Measurements from ENCODE around the gene UROD. TPM values are rescaled to one million over a fixed set of nuclear protein-coding genes. Genes with fewer than 3 reads are reported as not detected.

Gene UROD
- total and polyA plus RNA-seq, 8 donors = 13.4 to 132 (median 68.9) TPM

DNA sequence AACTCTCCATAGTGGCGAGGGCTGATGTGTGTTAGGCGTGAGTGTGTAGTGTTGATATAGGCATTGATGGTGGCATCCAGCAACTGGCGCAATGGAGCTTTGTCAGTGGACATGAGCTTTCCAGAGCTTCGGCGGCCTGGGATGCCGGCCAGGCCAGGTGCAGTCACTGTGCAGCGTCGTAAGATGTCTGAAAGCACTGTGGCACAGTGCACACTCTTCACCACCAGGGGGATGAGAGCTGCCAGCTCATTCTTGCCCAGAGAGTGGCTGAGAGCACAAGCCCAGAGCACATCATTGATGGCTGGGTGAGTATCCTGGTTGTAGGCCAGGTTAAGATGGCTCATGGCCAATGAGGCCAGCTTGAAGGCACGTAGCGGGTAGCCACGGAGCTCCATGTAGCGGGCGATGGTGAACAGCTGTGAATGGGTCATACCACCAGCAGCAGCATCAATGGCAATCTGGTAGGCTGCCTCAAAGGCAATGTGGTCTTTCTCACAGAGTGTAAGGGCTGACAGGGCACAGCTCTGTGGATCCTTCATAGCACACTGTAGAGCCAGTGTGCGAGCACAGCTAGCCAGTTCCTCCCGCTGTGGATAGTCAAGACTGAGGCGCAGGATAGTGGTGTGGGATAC, 6.7 kb downstream of the UROD start:
- no peak overlapping the region for H3K4me3 ChIP-seq
- H3K9me3 ChIP-seq = no peaks in the 10 kb centered on the region
- intact Hi-C loops (cut with DNase I; ENCODE audit: low total_unique reads) = loop anchor here (5.0 to 10.0 kb wide), 2 partner anchors 284 to 476 kb away; partner anchors contain the start of gene TESK2
- H3K4me1 ChIP-seq = peaks cover 0 to 15% (median 13%) of the 10 kb centered on the region in 4 donors
- H3K27me3 ChIP-seq = no peaks in the 10 kb centered on the region
- TF ChIP-seq POLR2AphosphoS5 (IDR thresholded peaks at IDR 0.05) = peak in 1 of 3 donors; percentile 60
- no peak for TF ChIP-seq POLR2A (IDR thresholded peaks at IDR 0.05)
- TF ChIP-seq CTCF (IDR thresholded peaks at IDR 0.05) = peak in 5 of 7 experiments; percentile 76 to 95 (median 79)
- H3K27ac ChIP-seq = no peak overlapping the region
- DNase-seq = peak; percentile 82
- peaks cover 4 to 20% (median 16%) of the 10 kb centered on the region in 4 donors for H3K36me3 ChIP-seq
- WGBS, 5 donors = 45 to 58% (median 52%) methylated on average over 15 to 16 of the region's 16 CpGs

- Histone ChIP-seq H3K27me3 (no peaks in the 10 kb centered on the region), H3K27ac (no peak overlapping the region), H3K9me3 (no peaks in the 10 kb centered on the region), H3K4me3 (no peak overlapping the region), H3K4me1 (no peaks in the 10 kb centered on the region), H3K36me3 (no peaks in the 10 kb centered on the region)
- WGBS, 5 donors = 92 to 99% (median 93%) methylated on average over 1 of the region's 1 CpG
- intact Hi-C loops (cut with DNase I; ENCODE audit: low total_unique reads) = no loop called here
- DNase-seq = no peak
- TF ChIP-seq POLR2A (IDR thresholded peaks at IDR 0.05) (no peak), POLR2AphosphoS5 (IDR thresholded peaks at IDR 0.05) (no peak), CTCF (IDR thresholded peaks at IDR 0.05) (no peak), EP300 (IDR thresholded peaks at IDR 0.05) (no peak)
Measured at GRCh38 chr1:45023663-45024062, 11.6 kb downstream of the UROD start.

DNA sequence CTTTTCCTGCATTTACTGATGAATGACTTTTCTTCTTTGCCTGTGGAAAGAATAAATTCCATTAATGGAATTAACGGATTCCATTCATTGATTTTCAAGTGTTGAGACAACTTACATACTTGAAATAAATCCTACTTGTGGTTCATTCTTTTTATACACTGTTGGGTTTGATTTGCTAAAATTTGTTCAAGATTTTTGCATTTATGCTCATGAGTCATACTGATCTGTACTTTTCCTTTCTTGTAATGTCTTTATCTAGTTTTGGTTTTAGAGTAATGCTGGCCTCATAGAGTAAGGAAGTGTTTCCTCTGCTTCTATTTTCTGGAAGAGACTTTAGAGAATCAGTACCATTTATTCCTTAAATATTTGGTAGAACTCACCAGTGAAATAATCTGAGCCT, 14.4 kb downstream of the UROD start:
- H3K9me3 ChIP-seq = no peaks in the 10 kb centered on the region
- TF ChIP-seq POLR2AphosphoS5 (IDR thresholded peaks at IDR 0.05) (no peak), POLR2A (IDR thresholded peaks at IDR 0.05) (no peak), EP300 (IDR thresholded peaks at IDR 0.05) (no peak), CTCF (IDR thresholded peaks at IDR 0.05) (no peak)
- intact Hi-C loops (cut with DNase I; ENCODE audit: low total_unique reads) = no loop called here
- 90 to 95% (median 94%) methylated on average over 1 of the region's 1 CpG for WGBS, 5 donors
- no peak overlapping the region for H3K4me3 ChIP-seq
- H3K27ac ChIP-seq = no peak overlapping the region
- H3K36me3 ChIP-seq = no peaks in the 10 kb centered on the region
- no peaks in the 10 kb centered on the region for H3K4me1 ChIP-seq
- no peaks in the 10 kb centered on the region for H3K27me3 ChIP-seq
- no peak for DNase-seq

DNA sequence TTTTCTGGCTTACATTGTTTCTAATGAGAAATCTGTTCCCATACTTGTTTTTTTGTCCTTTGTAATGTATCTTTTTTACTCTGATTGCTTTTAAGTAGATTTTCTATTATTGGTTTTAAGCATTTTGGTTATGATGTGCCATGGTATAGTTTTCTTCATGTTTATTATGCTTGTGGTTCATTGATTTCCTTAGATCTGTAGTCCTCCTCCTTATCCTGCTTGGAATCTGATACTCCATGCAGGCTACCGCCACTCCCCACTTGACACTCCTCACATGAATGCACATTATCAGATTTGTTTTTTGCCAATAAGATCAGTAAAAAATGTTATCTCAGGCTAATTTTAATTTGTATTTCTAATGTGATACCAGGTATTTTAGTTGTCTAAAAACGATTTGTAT, 20.8 kb downstream of the UROD start:
- H3K4me1 ChIP-seq = no peaks in the 10 kb centered on the region
- H3K9me3 ChIP-seq = no peaks in the 10 kb centered on the region
- no peak overlapping the region for H3K4me3 ChIP-seq
- H3K36me3 ChIP-seq = peaks cover 0 to 30% (median 16%) of the 10 kb centered on the region in 4 donors
- DNase-seq = no peak
- WGBS, 5 donors = 62 to 81% (median 66%) methylated on average over 2 of the region's 2 CpGs
- no peak overlapping the region for H3K27ac ChIP-seq
- H3K27me3 ChIP-seq = no peaks in the 10 kb centered on the region
- intact Hi-C loops (cut with DNase I; ENCODE audit: low total_unique reads) = no loop called here
- TF ChIP-seq EP300 (IDR thresholded peaks at IDR 0.05) (no peak), POLR2A (IDR thresholded peaks at IDR 0.05) (no peak), CTCF (IDR thresholded peaks at IDR 0.05) (no peak), POLR2AphosphoS5 (IDR thresholded peaks at IDR 0.05) (no peak)

Measured in stomach (tissue), 9 donors.